Measurements from ENCODE around the gene PKN1. TPM values are rescaled to one million over a fixed set of nuclear protein-coding genes. Genes with fewer than 3 reads are reported as not detected.
A peak's percentile ranks its signal among the peaks of the same experiment; 100 is the strongest.

The PKN1 gene
- total and polyA plus RNA-seq, 2 of the 13 experiments (the other 11 are each of a cell fraction or from before 2014, with no cell fraction given), result 45.7 to 54.5 TPM

DNA sequence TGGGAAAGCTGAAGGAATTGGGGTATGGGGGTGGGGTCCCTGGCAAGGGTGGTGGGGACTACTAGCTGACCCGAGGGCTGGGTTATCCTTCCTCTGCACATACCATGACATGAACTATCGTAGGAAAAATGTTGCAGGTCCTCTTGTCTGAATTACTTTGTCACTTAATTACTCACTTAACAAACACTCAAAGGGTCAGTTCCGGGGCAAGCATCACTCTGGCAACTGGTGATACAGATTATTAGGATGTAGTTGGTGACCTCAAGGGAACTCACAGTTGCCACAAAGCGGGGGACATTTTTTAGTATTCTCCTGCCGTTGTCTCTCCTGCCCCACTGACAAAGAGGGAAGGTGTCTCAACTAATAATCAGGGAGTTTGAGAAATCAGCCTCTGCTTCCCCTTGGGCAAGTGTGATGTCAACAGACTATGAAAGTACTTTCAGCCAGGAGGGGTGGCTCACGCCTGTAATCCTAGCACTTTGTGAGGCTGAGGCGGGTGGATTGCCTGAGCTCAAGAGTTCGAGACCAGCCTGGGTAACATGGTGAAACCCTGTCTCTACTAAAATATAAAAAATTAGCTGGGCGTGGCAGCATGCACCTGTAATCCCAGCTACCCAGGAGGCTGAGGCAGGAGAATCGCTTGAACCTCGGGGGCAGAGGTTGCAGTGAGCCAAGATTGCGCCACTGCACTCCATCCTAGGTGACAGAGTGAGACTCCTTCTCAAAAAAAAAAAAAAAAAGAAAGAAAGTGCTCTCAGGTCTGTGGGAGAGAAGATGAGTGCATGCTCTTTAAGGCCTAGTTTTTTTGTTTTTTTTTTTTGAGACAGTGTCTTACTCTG lies 74.8 kb downstream of the PKN1 start (continued):
- TF ChIP-seq ZBTB42 (CRISPR knock-in tag; IDR thresholded peaks at IDR 0.05), result no peak
- no peak for TF ChIP-seq ZNF83 (CRISPR knock-in tag; IDR thresholded peaks at IDR 0.05; ENCODE audit: borderline replicate concordance)
- no peak for TF ChIP-seq SUZ12 (IDR thresholded peaks at IDR 0.05; ENCODE audit: low read depth, low read length)

- H3K4me2 ChIP-seq (ENCODE audit: low read depth, low read length), result peak overlapping the region; percentile 73
- CTCF ChIA-PET (ENCODE audit: low intra/inter-chr PET ratio, low total read pairs), result no interaction called here
- in situ Hi-C loops (cut with HindIII; ENCODE audit: extremely low pct_ligation_motif_present, low pct_unique_long_range_greater_than_20kb) (no loop called here), intact Hi-C loops (cut with micrococcal nuclease; ENCODE audit: unreplicated experiment) (no loop called here)
- peaks cover 15% of the 10 kb centered on the region for H3K79me2 ChIP-seq (ENCODE audit: insufficient read depth, low read length)
- no TSS peak for BruUV-seq (replicated peaks)
- WGBS (ENCODE audit: low lambda C conversion rate), result 8% methylated on average over 22 of the region's 22 CpGs
- no peak for ATAC-seq
- H3K27me3 ChIP-seq (ENCODE audit: control insufficient read depth in 1 of 2, insufficient read depth in 2 of 2, low read length in 2 of 2), result no peaks in the 10 kb centered on the region
- no peaks in the 10 kb centered on the region for H3K9me3 ChIP-seq (ENCODE audit: low read length)
- DNase-seq (ENCODE audit: low spot score), result no peak
- H3K4me3 ChIP-seq (replicated peaks in 1 of 3; ENCODE audit: insufficient read depth in 1 of 3, low read depth in 2 of 3, low read length in 3 of 3), result peak overlapping the region in 2 of 3 experiments; percentile 30 to 47; a peak in 4 of 6 replicates
- H3K27ac ChIP-seq (ENCODE audit: extremely low read length, insufficient read depth, low read length), result no peak overlapping the region
- H4K20me1 ChIP-seq (ENCODE audit: insufficient read depth, low read length), result peaks cover 15% of the 10 kb centered on the region
- no peak overlapping the region for H3K9ac ChIP-seq (ENCODE audit: insufficient read depth, low read depth, low read length)
- H3K4me1 ChIP-seq (ENCODE audit: insufficient read depth, low read length), result peaks cover 98% of the 10 kb centered on the region
- POLR2A ChIA-PET, result interaction anchor here (0.6 to 5.7 kb wide), 4 partner anchors 8 to 15 kb away, joined by 3 to 38 read pairs (median 18); partner anchors contain the start of genes DNAJB1 and GIPC1
- peaks cover 4 to 15% of the 10 kb centered on the region in 2 experiments; a peak in 4 of 5 replicates for H3K36me3 ChIP-seq (replicated peaks in 1 of 2; ENCODE audit: control insufficient read depth in 1 of 2, insufficient read depth in 2 of 2, low read length in 2 of 2)
- FAIRE-seq, result no peak
- H2AFZ ChIP-seq (ENCODE audit: low read length), result no peak overlapping the region
- TF ChIP-seq ATF4 (CRISPR knock-in tag; IDR thresholded peaks at IDR 0.05), result peak in 1 of 2 experiments; percentile 84; a peak in 2 of 4 replicates
- no peak for TF ChIP-seq ZBTB37 (CRISPR knock-in tag; IDR thresholded peaks at IDR 0.05)
- TF ChIP-seq NONO (IDR thresholded peaks at IDR 0.05), result no peak
- TF ChIP-seq NONO (CRISPR knock-in tag; conservative IDR thresholded peaks at IDR 0.05), result no peak
- TF ChIP-seq, protein P1, sequence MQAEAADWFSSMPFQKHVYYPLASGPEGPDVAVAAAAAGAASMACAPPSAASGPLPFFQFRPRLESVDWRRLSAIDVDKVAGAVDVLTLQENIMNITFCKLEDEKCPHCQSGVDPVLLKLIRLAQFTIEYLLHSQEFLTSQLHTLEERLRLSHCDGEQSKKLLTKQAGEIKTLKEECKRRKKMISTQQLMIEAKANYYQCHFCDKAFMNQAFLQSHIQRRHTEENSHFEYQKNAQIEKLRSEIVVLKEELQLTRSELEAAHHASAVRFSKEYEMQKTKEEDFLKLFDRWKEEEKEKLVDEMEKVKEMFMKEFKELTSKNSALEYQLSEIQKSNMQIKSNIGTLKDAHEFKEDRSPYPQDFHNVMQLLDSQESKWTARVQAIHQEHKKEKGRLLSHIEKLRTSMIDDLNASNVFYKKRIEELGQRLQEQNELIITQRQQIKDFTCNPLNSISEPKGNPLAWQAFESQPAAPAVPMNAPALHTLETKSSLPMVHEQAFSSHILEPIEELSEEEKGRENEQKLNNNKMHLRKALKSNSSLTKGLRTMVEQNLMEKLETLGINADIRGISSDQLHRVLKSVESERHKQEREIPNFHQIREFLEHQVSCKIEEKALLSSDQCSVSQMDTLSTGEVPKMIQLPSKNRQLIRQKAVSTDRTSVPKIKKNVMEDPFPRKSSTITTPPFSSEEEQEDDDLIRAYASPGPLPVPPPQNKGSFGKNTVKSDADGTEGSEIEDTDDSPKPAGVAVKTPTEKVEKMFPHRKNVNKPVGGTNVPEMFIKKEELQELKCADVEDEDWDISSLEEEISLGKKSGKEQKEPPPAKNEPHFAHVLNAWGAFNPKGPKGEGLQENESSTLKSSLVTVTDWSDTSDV (CRISPR knock-in tag; IDR thresholded peaks at IDR 0.05), result no peak
- TF ChIP-seq MAFK (conservative IDR thresholded peaks at IDR 0.05 in 1 of 2, IDR thresholded peaks at IDR 0.05 in 1 of 2; ENCODE audit: low read length in 2 of 2), result peak; percentile 40 to 64
- no peak for TF ChIP-seq FOXA1 (IDR thresholded peaks at IDR 0.05)
- TF ChIP-seq FOXA1 (CRISPR knock-in tag; IDR thresholded peaks at IDR 0.05), result no peak
- TF ChIP-seq ZNF121 (CRISPR knock-in tag; IDR thresholded peaks at IDR 0.05), result no peak
- TF ChIP-seq SMAD1 (CRISPR knock-in tag; IDR thresholded peaks at IDR 0.05; ENCODE audit: borderline replicate concordance, low read depth), result no peak
- peak; percentile 15; the same call in 1 of the 2 replicates for TF ChIP-seq ELF3 (CRISPR knock-in tag; IDR thresholded peaks at IDR 0.05)
Observed at GRCh38 chr19:14510311-14511228, 77.5 kb downstream of the PKN1 start.

Measured in HepG2 (cell line).